H9 (cell line): Measurements from ENCODE around the gene IQSEC1. TPM values are rescaled to one million over a fixed set of nuclear protein-coding genes. Genes with fewer than 3 reads are reported as not detected.

ENCODE experiments used
- DNase-seq: peaks from one replicate; pipeline ENCODE4 v3.0.0-alpha.2; 2017
- H2AFZ ChIP-seq: one replicate; pipeline ENCODE4 v1.6.1; 2013; ENCODE audit warnings: mild to moderate bottlenecking, low read length, control low read depth, moderate library complexity
- H2AK5ac ChIP-seq: 2 replicates; pipeline ENCODE4 v1.6.1; 2013; ENCODE audit warnings: low read length, control low read depth, mixed read lengths; ENCODE audit not compliant: insufficient read length
- H2BK120ac ChIP-seq: one replicate; pipeline ENCODE4 v1.6.1; 2013; ENCODE audit warnings: low read depth, mild to moderate bottlenecking, low read length, control low read depth, inconsistent platforms; ENCODE audit not compliant: poor library complexity, severe bottlenecking
- H2BK12ac ChIP-seq: 2 replicates; pipeline ENCODE4 v1.6.1; 2013; ENCODE audit warnings: low read length, control low read depth, mixed read lengths, low read depth; ENCODE audit not compliant: insufficient read length
- H2BK15ac ChIP-seq: 2 replicates; pipeline ENCODE4 v1.6.1; 2013; ENCODE audit warnings: low read depth, low read length, control low read depth
- H2BK20ac ChIP-seq: one replicate; pipeline ENCODE4 v1.6.1; 2013; ENCODE audit warnings: low read depth, mild to moderate bottlenecking, low read length, control low read depth, inconsistent platforms; ENCODE audit not compliant: poor library complexity, severe bottlenecking
- H2BK5ac ChIP-seq: 2 replicates; pipeline ENCODE4 v1.6.1; 2013; ENCODE audit warnings: low read length, control low read depth, mixed read lengths; ENCODE audit not compliant: insufficient read length
- H3K14ac ChIP-seq: 2 replicates; pipeline ENCODE4 v1.6.1; 2013; ENCODE audit warnings: low read length, control low read depth; ENCODE audit not compliant: insufficient read depth
- H3K18ac ChIP-seq: 2 replicates; pipeline ENCODE4 v1.6.1; 2013; ENCODE audit warnings: low read depth, mild to moderate bottlenecking, mixed read lengths, low read length, control low read depth; ENCODE audit not compliant: insufficient read length
- H3K23ac ChIP-seq: 2 replicates; pipeline ENCODE4 v1.6.1; 2013; ENCODE audit warnings: low read length, control low read depth, mixed read lengths, low read depth; ENCODE audit not compliant: insufficient read length
- H3K23me2 ChIP-seq: 2 replicates; pipeline ENCODE4 v1.6.1; 2013; ENCODE audit warnings: low read depth, mild to moderate bottlenecking, mixed read lengths, low read length, control low read depth; ENCODE audit not compliant: insufficient read length, poor library complexity, severe bottlenecking
- H3K27ac ChIP-seq: 2 replicates; pipeline ENCODE4 v1.5.1; 2013; ENCODE audit warnings: low read length, control low read depth, mixed read lengths, low read depth; ENCODE audit not compliant: insufficient read length
- H3K27me3 ChIP-seq: 2 replicates; pipeline ENCODE4 v1.6.1; 2013; ENCODE audit warnings: low read length, control low read depth, inconsistent platforms; ENCODE audit not compliant: insufficient read depth
- H3K4ac ChIP-seq: 2 replicates; pipeline ENCODE4 v1.6.1; 2013; ENCODE audit warnings: low read depth, mild to moderate bottlenecking, control low read depth, inconsistent platforms, low read length, moderate library complexity
- H3K4me1 ChIP-seq: 2 replicates; pipeline ENCODE4 v1.6.1; 2013; ENCODE audit warnings: low read length, control low read depth, inconsistent platforms; ENCODE audit not compliant: insufficient read depth
- H3K4me2 ChIP-seq: 2 replicates; pipeline ENCODE4 v1.6.1; 2013; ENCODE audit warnings: low read length, control low read depth, mixed read lengths; ENCODE audit not compliant: insufficient read length, insufficient read depth
- H3K56ac ChIP-seq: 2 replicates; pipeline ENCODE4 v1.6.1; 2013; ENCODE audit warnings: low read depth, mild to moderate bottlenecking, mixed read lengths, low read length, control low read depth; ENCODE audit not compliant: insufficient read length
- H3K79me1 ChIP-seq: 2 replicates; pipeline ENCODE4 v1.6.1; 2013; ENCODE audit warnings: low read depth, mild to moderate bottlenecking, moderate library complexity, low read length, control low read depth, inconsistent platforms; ENCODE audit not compliant: insufficient read depth, poor library complexity, severe bottlenecking
- H3K79me2 ChIP-seq: 2 replicates; pipeline ENCODE4 v1.6.1; 2013; ENCODE audit warnings: low read length, control low read depth, inconsistent platforms; ENCODE audit not compliant: insufficient read depth
- H3K9ac ChIP-seq: 2 replicates; pipeline ENCODE4 v1.6.1; 2013; ENCODE audit warnings: low read length, control low read depth, mixed read lengths; ENCODE audit not compliant: insufficient read length; ENCODE audit errors: extremely low read depth
- H3K9me3 ChIP-seq: one replicate; pipeline ENCODE4 v1.6.1; 2013; ENCODE audit warnings: low read depth, low read length, inconsistent platforms; ENCODE audit not compliant: control insufficient read depth
- H3T11ph ChIP-seq: one replicate; pipeline ENCODE4 v1.6.1; 2013; ENCODE audit warnings: mild to moderate bottlenecking, low read length, control low read depth, inconsistent platforms
- H4K20me1 ChIP-seq: one replicate; pipeline ENCODE4 v1.6.1; 2013; ENCODE audit not compliant: control insufficient read depth, insufficient read length, insufficient read depth
- H4K5ac ChIP-seq: 2 replicates; pipeline ENCODE4 v1.6.1; 2013; ENCODE audit warnings: low read depth, mild to moderate bottlenecking, mixed read lengths, low read length, control low read depth; ENCODE audit not compliant: insufficient read length
- H4K8ac ChIP-seq: replicated peaks from 2 replicates; pipeline ENCODE4 v1.6.1; 2013; ENCODE audit warnings: low read length, control low read depth, mixed read lengths, low read depth; ENCODE audit not compliant: insufficient read length
- H4K91ac ChIP-seq: 2 replicates; pipeline ENCODE4 v1.6.1; 2013; ENCODE audit warnings: low read depth, mild to moderate bottlenecking, moderate library complexity, mixed read lengths, low read length, control low read depth; ENCODE audit not compliant: insufficient read length
- H3K27ac Mint-ChIP-seq, 3 experiments: 2 replicates in 2 of 3; 3 replicates in 1 of 3; pipeline ENCODE4 v1.8.0; 2020 to 2021; ENCODE audit warnings: mixed read lengths in 3 of 3, mild to moderate bottlenecking in 1 of 3, moderate library complexity in 1 of 3
- H3K27me3 Mint-ChIP-seq: 2 replicates; pipeline ENCODE4 v1.8.0; 2021; ENCODE audit warnings: low read depth, mild to moderate bottlenecking, moderate library complexity, mixed read lengths
- H3K36me3 Mint-ChIP-seq, 3 experiments: 2 replicates in 2 of 3; 3 replicates in 1 of 3; pipeline ENCODE4 v1.8.0; 2020 to 2021; ENCODE audit warnings: low read depth in 3 of 3, mixed read lengths in 3 of 3; ENCODE audit not compliant: insufficient read depth in 1 of 3
- H3K4me1 Mint-ChIP-seq, 2 experiments: 2 replicates each; pipeline ENCODE4 v1.8.0; 2020; ENCODE audit warnings: mixed read lengths in 2 of 2
- H3K4me3 Mint-ChIP-seq, 2 experiments: 2 replicates in 1 of 2; 3 replicates in 1 of 2; pipeline ENCODE4 v1.8.0; 2020 to 2021; ENCODE audit warnings: mild to moderate bottlenecking in 2 of 2, mixed read lengths in 2 of 2, moderate library complexity in 1 of 2
- H3K9me3 Mint-ChIP-seq, 2 experiments: 2 replicates in 1 of 2; 3 replicates in 1 of 2; pipeline ENCODE4 v1.8.0; 2020; ENCODE audit warnings: mild to moderate bottlenecking in 2 of 2, mixed read lengths in 2 of 2, moderate library complexity in 1 of 2
- WGBS: extraction: QIAGEN DNeasy Blood & Tissue Kit; methylation state at CpG from one replicate; pipeline ENCODE4 v1.1.7; 2013; ENCODE audit warnings: missing lambda C conversion rate, low lambda C conversion rate, mixed read lengths; ENCODE audit not compliant: insufficient read length; ENCODE audit errors: extremely low coverage; 5-methylcytosine and 5-hydroxymethylcytosine counted together
- total RNA-seq: library from RNA; stranded (reverse); gene quantifications from 2 replicates; pipeline ENCODE4 v1.2.1, GENCODE V29; 2021
- TF ChIP-seq, protein P1 (sequence below): fragments of 200-600 bp; sonication (generic); conservative IDR thresholded peaks from 3 replicates; pipeline ENCODE4 v1.8.0; 2021; ENCODE audit warnings: antibody characterized with exemption, mild to moderate bottlenecking

The IQSEC1 gene
- total RNA-seq, 1 experiment from 2014 or later, result 19.1 TPM

DNA sequence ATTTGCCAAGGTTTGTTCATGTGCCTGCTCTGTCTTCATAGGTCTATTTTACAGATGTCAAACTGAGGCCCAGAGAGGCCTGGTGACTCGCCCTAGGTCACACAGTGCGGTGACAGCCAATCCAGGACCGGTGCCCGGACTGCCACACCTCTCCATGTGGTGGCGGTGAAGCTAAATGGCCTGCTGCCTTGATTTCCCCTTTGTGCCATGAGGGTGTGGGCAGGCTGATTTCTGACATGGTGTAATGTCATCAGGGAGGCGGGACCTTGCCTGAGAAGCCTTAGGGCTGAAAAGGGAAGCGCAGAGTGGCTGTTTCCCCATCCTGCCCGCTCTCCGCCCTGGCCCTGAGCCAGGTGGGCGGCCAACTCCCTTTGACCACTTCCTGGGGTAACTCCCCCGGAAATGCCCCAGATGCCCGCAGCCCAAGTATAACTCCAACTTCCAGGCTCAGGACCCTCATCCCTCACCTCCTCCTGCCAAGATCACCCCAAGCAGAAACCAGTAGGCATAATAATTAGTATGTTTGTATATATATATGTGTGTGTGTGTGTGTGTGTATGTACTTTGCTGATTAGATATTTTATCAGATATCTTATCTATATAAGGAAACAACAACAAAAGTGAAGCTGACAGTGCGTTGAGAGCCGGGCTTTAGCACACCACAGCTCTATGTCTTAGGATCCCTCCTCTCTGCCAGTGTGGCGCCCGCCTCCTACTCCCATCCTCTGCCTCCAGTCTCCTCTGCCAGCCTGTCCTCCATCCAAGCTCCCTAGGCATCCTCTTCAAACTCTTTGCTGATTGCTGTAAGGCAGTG, 63.9 kb downstream of the IQSEC1 start:
- Histone ChIP-seq H3K4ac (no peak overlapping the region), H4K5ac (no peak overlapping the region), H3K27me3 (no peaks in the 10 kb centered on the region), H3K18ac (no peak overlapping the region), H3K4me2 (no peak overlapping the region), H3K9ac (no peak overlapping the region), H2BK15ac (no peak overlapping the region), H3K9me3 (no peaks in the 10 kb centered on the region), H3K79me1 (no peaks in the 10 kb centered on the region), H2BK20ac (no peak overlapping the region), H3K23ac (no peak overlapping the region), H2AK5ac (no peak overlapping the region), H4K8ac (no peak overlapping the region), H3K23me2 (no peaks in the 10 kb centered on the region), H3K27ac (no peak overlapping the region), H3K14ac (no peak overlapping the region), H3K56ac (no peak overlapping the region), H4K20me1 (no peaks in the 10 kb centered on the region), H2AFZ (no peak overlapping the region), H2BK120ac (no peak overlapping the region), H4K91ac (no peak overlapping the region), H3T11ph (no peak overlapping the region), H3K4me1 (no peaks in the 10 kb centered on the region; the same call in 1 of the 2 replicates), H2BK5ac (no peak overlapping the region), H3K79me2 (no peaks in the 10 kb centered on the region), H2BK12ac (no peak overlapping the region)
- no peaks in the 10 kb centered on the region for H3K9me3 Mint-ChIP-seq
- no peak overlapping the region for H3K4me3 Mint-ChIP-seq
- TF ChIP-seq, protein P1, sequence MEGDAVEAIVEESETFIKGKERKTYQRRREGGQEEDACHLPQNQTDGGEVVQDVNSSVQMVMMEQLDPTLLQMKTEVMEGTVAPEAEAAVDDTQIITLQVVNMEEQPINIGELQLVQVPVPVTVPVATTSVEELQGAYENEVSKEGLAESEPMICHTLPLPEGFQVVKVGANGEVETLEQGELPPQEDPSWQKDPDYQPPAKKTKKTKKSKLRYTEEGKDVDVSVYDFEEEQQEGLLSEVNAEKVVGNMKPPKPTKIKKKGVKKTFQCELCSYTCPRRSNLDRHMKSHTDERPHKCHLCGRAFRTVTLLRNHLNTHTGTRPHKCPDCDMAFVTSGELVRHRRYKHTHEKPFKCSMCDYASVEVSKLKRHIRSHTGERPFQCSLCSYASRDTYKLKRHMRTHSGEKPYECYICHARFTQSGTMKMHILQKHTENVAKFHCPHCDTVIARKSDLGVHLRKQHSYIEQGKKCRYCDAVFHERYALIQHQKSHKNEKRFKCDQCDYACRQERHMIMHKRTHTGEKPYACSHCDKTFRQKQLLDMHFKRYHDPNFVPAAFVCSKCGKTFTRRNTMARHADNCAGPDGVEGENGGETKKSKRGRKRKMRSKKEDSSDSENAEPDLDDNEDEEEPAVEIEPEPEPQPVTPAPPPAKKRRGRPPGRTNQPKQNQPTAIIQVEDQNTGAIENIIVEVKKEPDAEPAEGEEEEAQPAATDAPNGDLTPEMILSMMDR, result no peak
- peaks cover 5% of the 10 kb centered on the region for H3K27me3 Mint-ChIP-seq
- H3K36me3 Mint-ChIP-seq, result no peaks in the 10 kb centered on the region
- no peak for DNase-seq
- peaks cover 18 to 39% of the 10 kb centered on the region in 2 experiments for H3K4me1 Mint-ChIP-seq
- no CpG with 5 or more reads among the region's 16 CpGs for WGBS
- H3K27ac Mint-ChIP-seq, result no peak overlapping the region; a peak in 1 of 7 replicates
